Fibroblast of peridontal ligament (primary cell): Measurements from ENCODE around the gene SLC7A6OS.

ENCODE experiments used
- DNase-seq: peaks from one replicate; pipeline ENCODE4 v3.0.0-alpha.2; 2010; ENCODE audit errors: extremely low read depth

SLC7A6OS gene

DNA sequence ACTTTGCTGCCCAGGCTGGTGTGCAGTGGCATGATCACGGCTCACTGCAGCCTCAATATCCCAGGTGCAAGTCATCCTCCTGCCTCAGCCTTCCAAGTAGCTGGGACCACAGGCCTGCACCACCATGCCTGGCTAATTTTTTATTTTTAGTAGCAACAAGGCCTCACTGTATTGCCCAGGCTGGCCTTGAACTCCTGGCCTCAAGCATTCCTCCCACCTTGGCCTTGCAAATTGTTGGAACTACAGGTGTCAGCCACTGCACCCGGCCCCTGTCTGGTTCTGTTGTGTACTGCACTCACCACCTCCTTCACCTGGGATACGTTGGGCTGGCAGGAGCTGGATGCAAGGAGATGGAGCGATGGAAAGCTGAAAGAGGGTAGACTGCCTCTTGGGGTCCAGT, 57.0 kb downstream of the SLC7A6OS start:
- DNase-seq: no peak

DNA sequence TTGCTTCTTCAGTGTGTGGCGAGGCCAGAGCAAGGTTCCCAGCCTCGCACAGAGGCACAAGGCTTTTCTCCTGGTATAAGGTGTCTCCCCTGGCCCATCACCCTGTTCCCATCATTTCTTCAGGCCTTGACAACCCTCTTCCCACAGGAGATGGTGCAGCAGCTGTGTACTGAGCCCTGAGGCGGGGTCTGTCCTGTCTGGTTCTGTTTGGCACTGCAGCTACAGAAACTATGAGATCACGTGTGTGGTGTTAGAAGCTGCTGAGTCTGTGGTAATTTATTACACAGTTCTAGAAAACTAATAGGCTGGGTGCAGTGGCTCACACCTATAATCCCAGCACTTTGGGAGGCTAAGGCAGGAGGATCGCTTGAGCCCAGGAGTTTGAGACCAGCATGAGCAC, 58.4 kb downstream of the SLC7A6OS start:
- no peak for DNase-seq

DNA sequence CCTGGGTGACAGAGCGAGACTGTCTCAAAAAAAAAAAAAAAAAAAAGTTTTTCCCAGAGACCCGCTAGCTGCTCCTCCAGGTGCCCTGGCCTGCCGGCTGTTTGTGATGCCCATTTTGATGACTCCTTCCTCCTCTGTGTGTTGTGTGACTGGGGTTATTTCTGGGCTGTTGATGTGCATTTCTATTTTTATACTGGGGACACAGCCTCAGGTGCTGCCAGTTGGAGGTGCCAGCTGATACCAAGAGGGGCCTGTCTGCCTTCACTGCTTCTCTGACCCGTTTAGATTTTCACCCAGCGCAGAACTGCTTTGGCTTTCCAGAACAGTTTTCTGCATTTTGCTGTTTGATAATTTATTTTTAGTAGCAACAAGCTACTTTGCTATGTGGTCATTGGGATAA, 58.9 kb downstream of the SLC7A6OS start:
- DNase-seq: no peak

DNA sequence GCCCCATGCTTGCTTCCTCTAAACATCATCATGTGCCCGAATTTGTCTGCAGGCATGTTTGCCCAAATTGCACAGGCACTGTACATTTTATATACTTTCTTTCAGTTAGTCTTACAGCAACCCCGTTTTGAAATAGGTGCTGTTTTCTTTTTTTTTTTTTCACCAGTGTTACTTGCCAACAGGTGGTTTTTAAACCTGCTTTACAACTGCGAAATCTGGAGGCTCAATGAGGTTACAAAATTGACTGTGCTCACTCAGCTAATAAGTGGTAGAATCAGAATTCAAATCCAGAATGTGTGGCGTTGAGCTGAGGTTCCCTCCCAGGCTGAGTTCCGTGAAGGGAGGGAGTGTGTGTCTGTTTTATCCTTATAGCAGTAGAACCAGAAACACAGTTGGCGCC, 59.8 kb downstream of the SLC7A6OS start:
- DNase-seq: no peak

DNA sequence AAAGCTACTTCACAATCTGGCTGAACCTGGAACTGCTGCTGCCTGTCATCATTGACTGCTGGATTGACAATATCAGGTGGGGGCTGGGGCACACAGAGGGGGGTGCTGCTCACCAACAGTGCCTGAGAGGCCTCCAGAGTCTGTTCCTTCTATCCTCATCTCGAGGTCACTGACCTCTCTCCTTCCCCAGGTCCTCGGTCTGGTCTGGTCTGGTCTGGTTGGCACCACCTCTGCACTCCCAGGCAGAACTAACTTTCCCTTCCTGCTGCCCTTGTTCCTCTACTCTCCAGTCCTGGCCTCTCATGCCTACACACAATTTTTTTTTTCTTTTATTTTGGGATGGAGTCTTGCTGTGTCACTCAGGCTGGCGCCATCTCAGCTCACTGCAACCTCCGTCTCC, 61.4 kb downstream of the SLC7A6OS start:
- no peak for DNase-seq
